H9 (cell line): ENCODE data around the gene HDLBP. TPM values are rescaled to one million over a fixed set of nuclear protein-coding genes. Genes with fewer than 3 reads are reported as not detected.

Source experiments
- DNase-seq: peaks from one replicate; pipeline ENCODE4 v3.0.0-alpha.2; 2017
- H2AFZ ChIP-seq: one replicate; pipeline ENCODE4 v1.6.1; 2013; ENCODE audit warnings: mild to moderate bottlenecking, low read length, control low read depth, moderate library complexity
- H2AK5ac ChIP-seq: 2 replicates; pipeline ENCODE4 v1.6.1; 2013; ENCODE audit warnings: low read length, control low read depth, mixed read lengths; ENCODE audit not compliant: insufficient read length
- H2BK120ac ChIP-seq: one replicate; pipeline ENCODE4 v1.6.1; 2013; ENCODE audit warnings: low read depth, mild to moderate bottlenecking, low read length, control low read depth, inconsistent platforms; ENCODE audit not compliant: poor library complexity, severe bottlenecking
- H2BK12ac ChIP-seq: 2 replicates; pipeline ENCODE4 v1.6.1; 2013; ENCODE audit warnings: low read length, control low read depth, mixed read lengths, low read depth; ENCODE audit not compliant: insufficient read length
- H2BK15ac ChIP-seq: 2 replicates; pipeline ENCODE4 v1.6.1; 2013; ENCODE audit warnings: low read depth, low read length, control low read depth
- H2BK20ac ChIP-seq: one replicate; pipeline ENCODE4 v1.6.1; 2013; ENCODE audit warnings: low read depth, mild to moderate bottlenecking, low read length, control low read depth, inconsistent platforms; ENCODE audit not compliant: poor library complexity, severe bottlenecking
- H2BK5ac ChIP-seq: 2 replicates; pipeline ENCODE4 v1.6.1; 2013; ENCODE audit warnings: low read length, control low read depth, mixed read lengths; ENCODE audit not compliant: insufficient read length
- H3K14ac ChIP-seq: 2 replicates; pipeline ENCODE4 v1.6.1; 2013; ENCODE audit warnings: low read length, control low read depth; ENCODE audit not compliant: insufficient read depth
- H3K18ac ChIP-seq: 2 replicates; pipeline ENCODE4 v1.6.1; 2013; ENCODE audit warnings: low read depth, mild to moderate bottlenecking, mixed read lengths, low read length, control low read depth; ENCODE audit not compliant: insufficient read length
- H3K23ac ChIP-seq: 2 replicates; pipeline ENCODE4 v1.6.1; 2013; ENCODE audit warnings: low read length, control low read depth, mixed read lengths, low read depth; ENCODE audit not compliant: insufficient read length
- H3K23me2 ChIP-seq: 2 replicates; pipeline ENCODE4 v1.6.1; 2013; ENCODE audit warnings: low read depth, mild to moderate bottlenecking, mixed read lengths, low read length, control low read depth; ENCODE audit not compliant: insufficient read length, poor library complexity, severe bottlenecking
- H3K27ac ChIP-seq: 2 replicates; pipeline ENCODE4 v1.5.1; 2013; ENCODE audit warnings: low read length, control low read depth, mixed read lengths, low read depth; ENCODE audit not compliant: insufficient read length
- H3K27me3 ChIP-seq: 2 replicates; pipeline ENCODE4 v1.6.1; 2013; ENCODE audit warnings: low read length, control low read depth, inconsistent platforms; ENCODE audit not compliant: insufficient read depth
- H3K4ac ChIP-seq: 2 replicates; pipeline ENCODE4 v1.6.1; 2013; ENCODE audit warnings: low read depth, mild to moderate bottlenecking, control low read depth, inconsistent platforms, low read length, moderate library complexity
- H3K4me1 ChIP-seq: 2 replicates; pipeline ENCODE4 v1.6.1; 2013; ENCODE audit warnings: low read length, control low read depth, inconsistent platforms; ENCODE audit not compliant: insufficient read depth
- H3K4me2 ChIP-seq: 2 replicates; pipeline ENCODE4 v1.6.1; 2013; ENCODE audit warnings: low read length, control low read depth, mixed read lengths; ENCODE audit not compliant: insufficient read length, insufficient read depth
- H3K56ac ChIP-seq: 2 replicates; pipeline ENCODE4 v1.6.1; 2013; ENCODE audit warnings: low read depth, mild to moderate bottlenecking, mixed read lengths, low read length, control low read depth; ENCODE audit not compliant: insufficient read length
- H3K79me1 ChIP-seq: 2 replicates; pipeline ENCODE4 v1.6.1; 2013; ENCODE audit warnings: low read depth, mild to moderate bottlenecking, moderate library complexity, low read length, control low read depth, inconsistent platforms; ENCODE audit not compliant: insufficient read depth, poor library complexity, severe bottlenecking
- H3K79me2 ChIP-seq: 2 replicates; pipeline ENCODE4 v1.6.1; 2013; ENCODE audit warnings: low read length, control low read depth, inconsistent platforms; ENCODE audit not compliant: insufficient read depth
- H3K9ac ChIP-seq: 2 replicates; pipeline ENCODE4 v1.6.1; 2013; ENCODE audit warnings: low read length, control low read depth, mixed read lengths; ENCODE audit not compliant: insufficient read length; ENCODE audit errors: extremely low read depth
- H3K9me3 ChIP-seq: one replicate; pipeline ENCODE4 v1.6.1; 2013; ENCODE audit warnings: low read depth, low read length, inconsistent platforms; ENCODE audit not compliant: control insufficient read depth
- H3T11ph ChIP-seq: one replicate; pipeline ENCODE4 v1.6.1; 2013; ENCODE audit warnings: mild to moderate bottlenecking, low read length, control low read depth, inconsistent platforms
- H4K20me1 ChIP-seq: one replicate; pipeline ENCODE4 v1.6.1; 2013; ENCODE audit not compliant: control insufficient read depth, insufficient read length, insufficient read depth
- H4K5ac ChIP-seq: 2 replicates; pipeline ENCODE4 v1.6.1; 2013; ENCODE audit warnings: low read depth, mild to moderate bottlenecking, mixed read lengths, low read length, control low read depth; ENCODE audit not compliant: insufficient read length
- H4K8ac ChIP-seq: replicated peaks from 2 replicates; pipeline ENCODE4 v1.6.1; 2013; ENCODE audit warnings: low read length, control low read depth, mixed read lengths, low read depth; ENCODE audit not compliant: insufficient read length
- H4K91ac ChIP-seq: 2 replicates; pipeline ENCODE4 v1.6.1; 2013; ENCODE audit warnings: low read depth, mild to moderate bottlenecking, moderate library complexity, mixed read lengths, low read length, control low read depth; ENCODE audit not compliant: insufficient read length
- H3K27ac Mint-ChIP-seq, 3 experiments: 2 replicates in 2 of 3; 3 replicates in 1 of 3; pipeline ENCODE4 v1.8.0; 2020 to 2021; ENCODE audit warnings: mixed read lengths in 3 of 3, mild to moderate bottlenecking in 1 of 3, moderate library complexity in 1 of 3
- H3K27me3 Mint-ChIP-seq: 2 replicates; pipeline ENCODE4 v1.8.0; 2021; ENCODE audit warnings: low read depth, mild to moderate bottlenecking, moderate library complexity, mixed read lengths
- H3K36me3 Mint-ChIP-seq, 3 experiments: 2 replicates in 2 of 3; 3 replicates in 1 of 3; pipeline ENCODE4 v1.8.0; 2020 to 2021; ENCODE audit warnings: low read depth in 3 of 3, mixed read lengths in 3 of 3; ENCODE audit not compliant: insufficient read depth in 1 of 3
- H3K4me1 Mint-ChIP-seq, 2 experiments: 2 replicates each; pipeline ENCODE4 v1.8.0; 2020; ENCODE audit warnings: mixed read lengths in 2 of 2
- H3K4me3 Mint-ChIP-seq, 2 experiments: 2 replicates in 1 of 2; 3 replicates in 1 of 2; pipeline ENCODE4 v1.8.0; 2020 to 2021; ENCODE audit warnings: mild to moderate bottlenecking in 2 of 2, mixed read lengths in 2 of 2, moderate library complexity in 1 of 2
- H3K9me3 Mint-ChIP-seq, 2 experiments: 2 replicates in 1 of 2; 3 replicates in 1 of 2; pipeline ENCODE4 v1.8.0; 2020; ENCODE audit warnings: mild to moderate bottlenecking in 2 of 2, mixed read lengths in 2 of 2, moderate library complexity in 1 of 2
- WGBS: extraction: QIAGEN DNeasy Blood & Tissue Kit; methylation state at CpG from one replicate; pipeline ENCODE4 v1.1.7; 2013; ENCODE audit warnings: missing lambda C conversion rate, low lambda C conversion rate, mixed read lengths; ENCODE audit not compliant: insufficient read length; ENCODE audit errors: extremely low coverage; 5-methylcytosine and 5-hydroxymethylcytosine counted together
- total RNA-seq: library from RNA; stranded (reverse); gene quantifications from 2 replicates; pipeline ENCODE4 v1.2.1, GENCODE V29; 2021
- TF ChIP-seq, protein P1 (sequence below): fragments of 200-600 bp; sonication (generic); conservative IDR thresholded peaks from 3 replicates; pipeline ENCODE4 v1.8.0; 2021; ENCODE audit warnings: antibody characterized with exemption, mild to moderate bottlenecking

HDLBP gene
- total RNA-seq, 1 experiment from 2014 or later, result 364 TPM

- H2BK12ac ChIP-seq, result no peak overlapping the region
- no peak overlapping the region for H2AFZ ChIP-seq
- Mint-ChIP-seq H3K36me3 (peaks cover 7 to 43% (median 38%) of the 10 kb centered on the region in 3 experiments; a peak in 6 of 7 replicates), H3K9me3 (no peaks in the 10 kb centered on the region), H3K27ac (peak overlapping the region; percentile 0 to 86 (median 73); a peak in 3 of 7 replicates), H3K4me3 (no peak overlapping the region; a peak in 1 of 5 replicates), H3K4me1 (peaks cover 60 to 63% of the 10 kb centered on the region in 2 experiments), H3K27me3 (no peaks in the 10 kb centered on the region)
- H2BK120ac ChIP-seq, result no peak overlapping the region
- H3K79me1 ChIP-seq, result peaks cover 7% of the 10 kb centered on the region
- no peaks in the 10 kb centered on the region for H3K9me3 ChIP-seq
- no peak overlapping the region for H3K56ac ChIP-seq
- no peak overlapping the region for H2BK15ac ChIP-seq
- no CpG with 5 or more reads among the region's 1 CpG for WGBS
- no peak overlapping the region for H3T11ph ChIP-seq
- peaks cover 3% of the 10 kb centered on the region for H3K4me1 ChIP-seq
- no peak overlapping the region for H4K5ac ChIP-seq
- H3K18ac ChIP-seq, result no peak overlapping the region
- H4K20me1 ChIP-seq, result no peaks in the 10 kb centered on the region
- H3K9ac ChIP-seq, result no peak overlapping the region
- no peak overlapping the region for H4K91ac ChIP-seq
- H2BK5ac ChIP-seq, result no peak overlapping the region
- H2AK5ac ChIP-seq, result no peak overlapping the region
- no peak overlapping the region for H2BK20ac ChIP-seq
- H4K8ac ChIP-seq, result no peak overlapping the region
- H3K27me3 ChIP-seq, result no peaks in the 10 kb centered on the region
- peaks cover 5% of the 10 kb centered on the region for H3K23me2 ChIP-seq
- peaks cover 67% of the 10 kb centered on the region for H3K79me2 ChIP-seq
- H3K23ac ChIP-seq, result no peak overlapping the region
- no peak overlapping the region for H3K4ac ChIP-seq
- DNase-seq, result no peak
- H3K27ac ChIP-seq, result no peak overlapping the region
- no peak overlapping the region for H3K4me2 ChIP-seq
- TF ChIP-seq, protein P1, sequence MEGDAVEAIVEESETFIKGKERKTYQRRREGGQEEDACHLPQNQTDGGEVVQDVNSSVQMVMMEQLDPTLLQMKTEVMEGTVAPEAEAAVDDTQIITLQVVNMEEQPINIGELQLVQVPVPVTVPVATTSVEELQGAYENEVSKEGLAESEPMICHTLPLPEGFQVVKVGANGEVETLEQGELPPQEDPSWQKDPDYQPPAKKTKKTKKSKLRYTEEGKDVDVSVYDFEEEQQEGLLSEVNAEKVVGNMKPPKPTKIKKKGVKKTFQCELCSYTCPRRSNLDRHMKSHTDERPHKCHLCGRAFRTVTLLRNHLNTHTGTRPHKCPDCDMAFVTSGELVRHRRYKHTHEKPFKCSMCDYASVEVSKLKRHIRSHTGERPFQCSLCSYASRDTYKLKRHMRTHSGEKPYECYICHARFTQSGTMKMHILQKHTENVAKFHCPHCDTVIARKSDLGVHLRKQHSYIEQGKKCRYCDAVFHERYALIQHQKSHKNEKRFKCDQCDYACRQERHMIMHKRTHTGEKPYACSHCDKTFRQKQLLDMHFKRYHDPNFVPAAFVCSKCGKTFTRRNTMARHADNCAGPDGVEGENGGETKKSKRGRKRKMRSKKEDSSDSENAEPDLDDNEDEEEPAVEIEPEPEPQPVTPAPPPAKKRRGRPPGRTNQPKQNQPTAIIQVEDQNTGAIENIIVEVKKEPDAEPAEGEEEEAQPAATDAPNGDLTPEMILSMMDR, result no peak
- no peak overlapping the region for H3K14ac ChIP-seq
Observed at GRCh38 chr2:241321886-241322285, 6.4 kb upstream of the HDLBP start.
